Measurements from ENCODE around the gene C16orf54. TPM values are rescaled to one million over a fixed set of nuclear protein-coding genes. Genes with fewer than 3 reads are reported as not detected.
"Not testable (repeated sequence)": the region's sequence is repeated elsewhere in the genome, so short reads cannot be mapped to it uniquely, and the experiment has no call there.

C16orf54 gene
- total and polyA plus RNA-seq, 5 donors from 2014 or later: 31.4 to 89.4 (median 77.3) TPM

DNA sequence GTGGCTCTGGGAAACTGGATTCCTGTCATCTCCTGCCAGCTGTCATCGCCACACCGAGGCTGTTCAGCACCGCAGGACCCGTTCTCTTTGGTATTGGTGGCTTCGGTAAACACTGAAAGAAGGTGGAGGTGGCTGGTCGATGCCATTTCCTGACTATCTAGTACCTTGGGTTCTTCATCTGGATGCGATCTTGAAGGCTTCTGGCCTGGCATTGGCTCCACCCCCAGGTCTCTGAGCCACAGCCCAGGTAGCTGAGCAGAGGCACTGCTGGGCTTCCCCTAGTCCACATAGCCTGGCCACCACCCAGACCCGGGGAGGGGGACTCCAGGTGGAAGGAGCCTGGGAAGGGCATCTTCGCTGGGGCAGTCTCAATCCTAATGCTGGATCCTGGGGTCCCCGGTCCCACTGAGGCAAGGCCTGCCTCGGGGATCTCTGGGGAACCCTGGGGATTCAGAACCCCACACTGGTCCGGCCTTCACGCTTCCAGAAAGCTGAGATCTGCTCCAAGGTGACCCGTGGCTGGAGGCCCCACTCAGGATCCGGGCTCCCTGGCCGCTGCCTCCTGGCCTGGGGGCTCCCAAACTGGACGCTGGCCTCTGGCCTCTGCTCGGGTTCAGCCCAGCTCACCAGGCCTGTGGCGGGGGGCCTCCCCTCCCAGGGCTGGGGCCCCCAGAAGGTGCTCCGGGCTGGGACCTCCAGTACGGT is 1.8 kb downstream of the C16orf54 start:
- peaks cover 87% of the 10 kb centered on the region for H3K4me1 ChIP-seq (ENCODE audit: control insufficient read depth, insufficient read depth, low read length, poor library complexity, severe bottlenecking)
- H3K27ac ChIP-seq (ENCODE audit: insufficient read depth, low read length, poor library complexity, severe bottlenecking): peak overlapping the region; percentile 95
- H3K36me3 ChIP-seq (ENCODE audit: control insufficient read depth, insufficient read depth, low read length): peaks cover 31% of the 10 kb centered on the region
- H3K4me3 Mint-ChIP-seq: peak overlapping the region; percentile 90 to 99 (median 97)
- peaks cover 11 to 84% (median 53%) of the 10 kb centered on the region in 4 donors for H3K4me1 Mint-ChIP-seq
- ATAC-seq (ENCODE audit: low read depth in 2 of 2) (no peak), DNase-seq (peak in 1 of 3 donors; percentile 58)
- no peaks in the 10 kb centered on the region for H3K9me3 ChIP-seq (ENCODE audit: control insufficient read depth in 2 of 2, low read length in 2 of 2)
- no peaks in the 10 kb centered on the region for H3K27me3 ChIP-seq (ENCODE audit: control insufficient read depth, insufficient read depth, low read length)
- peak overlapping the region; percentile 89 to 100 (median 92) for H3K27ac Mint-ChIP-seq
- peaks cover 0 to 2% (median 0%) of the 10 kb centered on the region in 7 donors for H3K9me3 Mint-ChIP-seq
- peaks cover 5% of the 10 kb centered on the region for H3K27me3 Mint-ChIP-seq
- peaks cover 57% of the 10 kb centered on the region for H3K36me3 Mint-ChIP-seq
- H3K4me3 ChIP-seq (ENCODE audit: low read depth, low read length): peak overlapping the region; percentile 49

DNA sequence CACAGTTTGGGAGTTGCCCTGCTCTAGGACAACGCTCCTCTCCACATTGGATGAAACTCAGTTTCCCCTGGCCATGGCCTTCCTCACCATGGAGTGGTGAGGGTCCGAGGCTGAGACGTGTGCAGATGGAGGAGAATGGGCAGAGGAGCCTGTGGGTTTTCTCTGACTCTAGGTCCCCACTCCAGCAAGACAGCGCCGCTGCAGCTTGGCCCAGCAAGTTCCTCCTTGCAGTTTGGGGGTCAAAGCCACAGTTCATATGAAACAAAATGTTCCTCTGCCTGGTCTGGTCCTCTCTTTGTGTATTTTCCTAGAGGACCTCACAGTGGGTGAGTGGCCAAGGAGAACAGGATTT is 2.3 kb downstream of the C16orf54 start:
- peaks cover 5% of the 10 kb centered on the region for H3K27me3 Mint-ChIP-seq
- Histone ChIP-seq H3K4me1 (ENCODE audit: control insufficient read depth, insufficient read depth, low read length, poor library complexity, severe bottlenecking) (peaks cover 92% of the 10 kb centered on the region), H3K36me3 (ENCODE audit: control insufficient read depth, insufficient read depth, low read length) (peaks cover 28% of the 10 kb centered on the region), H3K4me3 (ENCODE audit: low read depth, low read length) (peak overlapping the region; percentile 49), H3K9me3 (ENCODE audit: control insufficient read depth in 2 of 2, low read length in 2 of 2) (no peaks in the 10 kb centered on the region), H3K27me3 (ENCODE audit: control insufficient read depth, insufficient read depth, low read length) (no peaks in the 10 kb centered on the region), H3K27ac (ENCODE audit: insufficient read depth, low read length, poor library complexity, severe bottlenecking) (peak overlapping the region; percentile 95)
- peak overlapping the region; percentile 89 to 92 (median 90) for H3K27ac Mint-ChIP-seq
- DNase-seq (no peak), ATAC-seq (ENCODE audit: low read depth in 2 of 2) (no peak)
- peaks cover 17 to 85% (median 55%) of the 10 kb centered on the region in 4 donors for H3K4me1 Mint-ChIP-seq
- peak overlapping the region; percentile 88 to 99 (median 92) for H3K4me3 Mint-ChIP-seq
- peaks cover 52% of the 10 kb centered on the region for H3K36me3 Mint-ChIP-seq
- H3K9me3 Mint-ChIP-seq: peaks cover 0 to 2% (median 0%) of the 10 kb centered on the region in 7 donors

DNA sequence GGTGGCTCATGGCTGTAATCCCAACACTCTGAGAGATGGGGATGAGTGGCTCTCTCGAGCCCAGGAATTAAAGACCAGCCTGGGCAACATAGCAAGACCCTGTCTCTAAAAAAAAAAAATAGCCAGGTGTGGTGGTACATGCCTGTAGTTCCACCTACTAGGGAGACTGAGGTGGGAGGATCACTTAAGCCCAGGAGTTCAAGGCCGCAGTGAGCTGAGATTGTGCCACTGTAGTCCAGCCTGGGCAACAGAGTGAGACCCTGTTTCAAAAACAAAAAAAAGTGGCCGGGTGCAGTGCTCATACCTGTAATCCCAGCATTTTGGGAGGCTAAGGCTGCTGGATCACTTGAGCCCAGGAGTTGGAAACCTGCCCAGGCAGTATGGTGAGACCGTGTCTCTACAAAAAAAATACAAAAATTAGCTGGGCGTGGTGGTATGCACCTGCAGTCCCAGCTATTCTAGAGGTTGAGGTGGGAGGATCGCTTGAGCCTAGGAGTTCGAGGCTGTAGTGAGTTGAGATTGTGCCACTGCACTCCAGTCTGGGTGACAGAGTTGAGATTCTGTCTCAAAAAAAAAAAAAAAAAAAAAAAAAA is 3.0 kb downstream of the C16orf54 start:
- peak overlapping the region; percentile 59 to 90 (median 89) for H3K27ac Mint-ChIP-seq
- H3K4me3 Mint-ChIP-seq: peak overlapping the region; percentile 88 to 99 (median 92)
- peaks cover 26% of the 10 kb centered on the region for H3K36me3 ChIP-seq (ENCODE audit: control insufficient read depth, insufficient read depth, low read length)
- no peak for DNase-seq
- peaks cover 5% of the 10 kb centered on the region for H3K27me3 Mint-ChIP-seq
- H3K27ac ChIP-seq (ENCODE audit: insufficient read depth, low read length, poor library complexity, severe bottlenecking): peak overlapping the region; percentile 95
- no peak for ATAC-seq (ENCODE audit: low read depth in 2 of 2)
- peak overlapping the region; percentile 49 for H3K4me3 ChIP-seq (ENCODE audit: low read depth, low read length)
- H3K27me3 ChIP-seq (ENCODE audit: control insufficient read depth, insufficient read depth, low read length): no peaks in the 10 kb centered on the region
- H3K4me1 Mint-ChIP-seq: peaks cover 20 to 89% (median 62%) of the 10 kb centered on the region in 4 donors
- no peaks in the 10 kb centered on the region for H3K9me3 ChIP-seq (ENCODE audit: control insufficient read depth in 2 of 2, low read length in 2 of 2)
- peaks cover 0 to 2% (median 0%) of the 10 kb centered on the region in 7 donors for H3K9me3 Mint-ChIP-seq
- H3K36me3 Mint-ChIP-seq: peaks cover 50% of the 10 kb centered on the region
- H3K4me1 ChIP-seq (ENCODE audit: control insufficient read depth, insufficient read depth, low read length, poor library complexity, severe bottlenecking): peaks cover 92% of the 10 kb centered on the region

DNA sequence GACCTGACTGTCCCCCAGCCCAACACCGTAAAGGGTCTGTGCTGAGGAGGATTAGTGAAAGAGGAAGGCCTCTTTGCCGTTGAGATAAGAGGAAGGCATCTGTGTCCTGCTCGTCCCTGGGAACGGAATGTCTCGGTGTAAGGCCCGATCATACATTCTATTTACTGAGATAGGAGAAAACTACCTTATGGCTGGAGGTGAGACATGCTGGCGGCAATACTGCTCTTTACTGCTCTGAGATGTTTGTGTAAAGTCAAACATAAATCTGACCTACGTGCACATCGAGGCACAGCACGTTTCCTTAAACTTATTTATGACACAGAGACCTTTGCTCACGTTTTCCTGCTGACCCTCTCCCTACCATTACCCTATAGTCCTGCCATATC is 5.2 kb downstream of the C16orf54 start:
- H3K27me3 ChIP-seq (ENCODE audit: control insufficient read depth, insufficient read depth, low read length); H3K27me3 Mint-ChIP-seq; H3K9me3 Mint-ChIP-seq; H3K4me3 ChIP-seq (ENCODE audit: low read depth, low read length); ATAC-seq (ENCODE audit: low read depth in 2 of 2); H3K9me3 ChIP-seq (ENCODE audit: control insufficient read depth in 2 of 2, low read length in 2 of 2); DNase-seq: not testable (repeated sequence)
- H3K4me1 ChIP-seq (ENCODE audit: control insufficient read depth, insufficient read depth, low read length, poor library complexity, severe bottlenecking): peaks cover 74% of the 10 kb centered on the region
- peak overlapping the region; percentile 49 for H3K27ac ChIP-seq (ENCODE audit: insufficient read depth, low read length, poor library complexity, severe bottlenecking)
- Mint-ChIP-seq H3K36me3 (peaks cover 39% of the 10 kb centered on the region), H3K27ac (peak overlapping the region; percentile 77 to 96 (median 89)), H3K4me3 (peak overlapping the region in 3 of 4 donors; percentile 54 to 95 (median 69)), H3K4me1 (peaks cover 18 to 88% (median 59%) of the 10 kb centered on the region in 4 donors)
- peaks cover 26% of the 10 kb centered on the region for H3K36me3 ChIP-seq (ENCODE audit: control insufficient read depth, insufficient read depth, low read length)

DNA sequence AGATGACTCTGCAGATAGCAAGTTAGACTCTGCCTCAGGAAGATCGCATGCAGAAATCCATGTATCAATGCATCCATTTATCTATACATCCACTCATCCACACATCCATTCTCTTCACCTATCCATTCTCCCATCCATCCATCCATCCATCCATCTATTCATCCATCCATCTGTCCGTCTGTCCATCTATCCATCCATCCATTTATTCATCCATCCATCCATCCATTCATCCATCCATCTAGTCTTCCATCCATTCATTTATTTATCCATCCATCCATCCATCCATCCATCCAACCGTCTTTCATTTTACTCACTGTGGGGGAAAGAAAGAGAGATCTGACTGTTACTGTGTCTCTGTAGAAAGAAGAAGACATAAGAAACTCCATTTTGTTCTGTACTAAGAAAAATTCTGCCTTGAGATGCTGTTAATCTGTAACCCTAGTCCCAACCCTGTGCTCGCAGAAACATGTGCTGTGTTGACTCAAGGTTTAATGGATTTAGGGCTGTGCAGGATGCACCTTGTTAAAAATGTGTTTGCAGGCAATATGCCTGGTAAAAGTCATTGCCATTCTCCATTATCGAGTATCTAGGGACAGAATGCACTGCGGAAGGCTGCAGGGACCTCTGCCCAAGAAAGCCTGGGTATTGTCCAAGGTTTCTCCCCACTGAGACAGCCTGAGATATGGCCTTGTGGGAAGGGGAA is 5.7 kb downstream of the C16orf54 start:
- peaks cover 70% of the 10 kb centered on the region for H3K4me1 ChIP-seq (ENCODE audit: control insufficient read depth, insufficient read depth, low read length, poor library complexity, severe bottlenecking)
- not testable (repeated sequence) for H3K9me3 Mint-ChIP-seq; H3K27me3 Mint-ChIP-seq; H3K27me3 ChIP-seq (ENCODE audit: control insufficient read depth, insufficient read depth, low read length); DNase-seq; ATAC-seq (ENCODE audit: low read depth in 2 of 2); H3K9me3 ChIP-seq (ENCODE audit: control insufficient read depth in 2 of 2, low read length in 2 of 2); H3K4me3 ChIP-seq (ENCODE audit: low read depth, low read length)
- H3K36me3 Mint-ChIP-seq: peaks cover 37% of the 10 kb centered on the region
- peak overlapping the region; percentile 77 to 96 (median 89) for H3K27ac Mint-ChIP-seq
- H3K36me3 ChIP-seq (ENCODE audit: control insufficient read depth, insufficient read depth, low read length): peaks cover 26% of the 10 kb centered on the region
- H3K4me3 Mint-ChIP-seq: peak overlapping the region in 3 of 4 donors; percentile 47 to 95 (median 69)
- peaks cover 18 to 89% (median 58%) of the 10 kb centered on the region in 4 donors for H3K4me1 Mint-ChIP-seq
- H3K27ac ChIP-seq (ENCODE audit: insufficient read depth, low read length, poor library complexity, severe bottlenecking): peak overlapping the region; percentile 76

DNA sequence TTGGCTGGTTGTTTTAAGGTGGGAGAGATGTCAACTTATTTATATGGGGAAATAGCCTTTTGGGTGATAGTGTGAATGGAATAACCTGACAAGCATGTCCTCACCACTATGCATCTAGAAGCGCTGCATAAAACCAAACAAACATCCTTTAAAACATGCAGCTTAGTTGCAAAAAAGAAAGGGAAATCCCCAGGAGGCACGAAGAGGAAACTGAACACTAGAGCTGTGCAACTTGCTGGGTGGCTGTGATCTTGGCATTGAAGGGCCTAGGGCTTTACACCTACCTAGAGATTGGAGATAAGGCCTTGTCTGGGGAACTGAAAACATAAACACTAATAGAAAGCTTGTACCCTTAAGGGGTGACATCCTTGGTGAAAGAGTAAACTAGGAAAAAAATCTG is 7.3 kb downstream of the C16orf54 start:
- Mint-ChIP-seq H3K4me3 (peak overlapping the region; percentile 2 to 87 (median 80)), H3K4me1 (peaks cover 18 to 84% (median 57%) of the 10 kb centered on the region in 4 donors), H3K9me3 (peaks cover 0 to 2% (median 0%) of the 10 kb centered on the region in 7 donors), H3K27me3 (no peaks in the 10 kb centered on the region), H3K36me3 (peaks cover 30% of the 10 kb centered on the region), H3K27ac (peak overlapping the region; percentile 89 to 91 (median 89))
- Histone ChIP-seq H3K27me3 (ENCODE audit: control insufficient read depth, insufficient read depth, low read length) (no peaks in the 10 kb centered on the region), H3K4me1 (ENCODE audit: control insufficient read depth, insufficient read depth, low read length, poor library complexity, severe bottlenecking) (peaks cover 55% of the 10 kb centered on the region), H3K27ac (ENCODE audit: insufficient read depth, low read length, poor library complexity, severe bottlenecking) (peak overlapping the region; percentile 76), H3K9me3 (ENCODE audit: control insufficient read depth in 2 of 2, low read length in 2 of 2) (no peaks in the 10 kb centered on the region), H3K4me3 (ENCODE audit: low read depth, low read length) (peak overlapping the region; percentile 55), H3K36me3 (ENCODE audit: control insufficient read depth, insufficient read depth, low read length) (peaks cover 22% of the 10 kb centered on the region)
- DNase-seq (peak; percentile 39 to 82 (median 73)), ATAC-seq (ENCODE audit: low read depth in 2 of 2) (peak; percentile 88 to 90)

DNA sequence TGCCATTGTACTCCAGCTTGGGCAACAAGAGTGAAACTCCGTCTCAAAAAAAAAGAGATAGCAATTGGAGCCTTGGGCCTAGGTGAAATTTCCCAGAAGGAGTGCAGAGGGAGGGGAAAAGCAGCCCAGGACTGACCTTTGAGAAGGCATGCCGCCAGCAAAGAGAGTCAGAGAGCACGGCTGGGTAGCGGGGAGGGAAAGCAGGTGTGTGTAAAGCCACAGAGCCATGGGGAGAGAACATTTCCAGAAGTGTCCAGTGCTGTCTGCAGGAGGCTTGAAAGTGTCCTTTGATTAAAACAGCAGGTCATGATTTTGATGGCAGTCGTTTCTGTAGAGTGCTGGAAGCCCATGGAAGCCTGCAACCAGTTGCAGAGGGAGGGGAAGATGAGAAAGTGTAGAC is 8.1 kb downstream of the C16orf54 start:
- no peak for DNase-seq
- peak overlapping the region in 3 of 4 donors; percentile 41 to 87 (median 84) for H3K4me3 Mint-ChIP-seq
- peak overlapping the region; percentile 76 for H3K27ac ChIP-seq (ENCODE audit: insufficient read depth, low read length, poor library complexity, severe bottlenecking)

More for the DNA sequence above, 8.1 kb downstream of the C16orf54 start:
- Mint-ChIP-seq H3K27me3 (no peaks in the 10 kb centered on the region), H3K27ac (peak overlapping the region; percentile 89 to 91 (median 89)), H3K36me3 (peaks cover 26% of the 10 kb centered on the region), H3K4me1 (peaks cover 18 to 78% (median 51%) of the 10 kb centered on the region in 4 donors), H3K9me3 (peaks cover 0 to 3% (median 0%) of the 10 kb centered on the region in 7 donors)
- Histone ChIP-seq H3K4me3 (ENCODE audit: low read depth, low read length) (peak overlapping the region; percentile 10), H3K36me3 (ENCODE audit: control insufficient read depth, insufficient read depth, low read length) (peaks cover 16% of the 10 kb centered on the region), H3K27me3 (ENCODE audit: control insufficient read depth, insufficient read depth, low read length) (no peaks in the 10 kb centered on the region), H3K4me1 (ENCODE audit: control insufficient read depth, insufficient read depth, low read length, poor library complexity, severe bottlenecking) (peaks cover 47% of the 10 kb centered on the region), H3K9me3 (ENCODE audit: control insufficient read depth in 2 of 2, low read length in 2 of 2) (no peaks in the 10 kb centered on the region)
- no peak for ATAC-seq (ENCODE audit: low read depth in 2 of 2)
